ENCODE measurements around the gene SERTAD2.

SERTAD2 gene

GRCh38 chr2:64623242-64623850 is 30.4 kb downstream of the SERTAD2 start:
- H3K4me2 ChIP-seq (ENCODE audit: low read length) = no peak overlapping the region
- H3K4me1 ChIP-seq (ENCODE audit: low read length) = peaks cover 4% of the 10 kb centered on the region; the same call in 1 of the 2 replicates
- no peak overlapping the region for H3K4me3 ChIP-seq (ENCODE audit: low read length)
- no peak overlapping the region for H2AFZ ChIP-seq (ENCODE audit: low read depth, low read length)
- H3K27ac ChIP-seq (ENCODE audit: low read length) = no peak overlapping the region
- H3K9me3 ChIP-seq (ENCODE audit: insufficient read depth, low read length) = no peaks in the 10 kb centered on the region
- H4K20me1 ChIP-seq (ENCODE audit: insufficient read depth, low read length) = no peaks in the 10 kb centered on the region
- H3K36me3 ChIP-seq (replicated peaks; ENCODE audit: low read depth, low read length) = no peaks in the 10 kb centered on the region
- no peaks in the 10 kb centered on the region for H3K79me2 ChIP-seq (ENCODE audit: low read length)
- TF ChIP-seq, protein P1, sequence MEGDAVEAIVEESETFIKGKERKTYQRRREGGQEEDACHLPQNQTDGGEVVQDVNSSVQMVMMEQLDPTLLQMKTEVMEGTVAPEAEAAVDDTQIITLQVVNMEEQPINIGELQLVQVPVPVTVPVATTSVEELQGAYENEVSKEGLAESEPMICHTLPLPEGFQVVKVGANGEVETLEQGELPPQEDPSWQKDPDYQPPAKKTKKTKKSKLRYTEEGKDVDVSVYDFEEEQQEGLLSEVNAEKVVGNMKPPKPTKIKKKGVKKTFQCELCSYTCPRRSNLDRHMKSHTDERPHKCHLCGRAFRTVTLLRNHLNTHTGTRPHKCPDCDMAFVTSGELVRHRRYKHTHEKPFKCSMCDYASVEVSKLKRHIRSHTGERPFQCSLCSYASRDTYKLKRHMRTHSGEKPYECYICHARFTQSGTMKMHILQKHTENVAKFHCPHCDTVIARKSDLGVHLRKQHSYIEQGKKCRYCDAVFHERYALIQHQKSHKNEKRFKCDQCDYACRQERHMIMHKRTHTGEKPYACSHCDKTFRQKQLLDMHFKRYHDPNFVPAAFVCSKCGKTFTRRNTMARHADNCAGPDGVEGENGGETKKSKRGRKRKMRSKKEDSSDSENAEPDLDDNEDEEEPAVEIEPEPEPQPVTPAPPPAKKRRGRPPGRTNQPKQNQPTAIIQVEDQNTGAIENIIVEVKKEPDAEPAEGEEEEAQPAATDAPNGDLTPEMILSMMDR (IDR thresholded peaks at IDR 0.05; ENCODE audit: low read depth, low read length) = no peak
- no peak for TF ChIP-seq EZH2phosphoT487 (IDR thresholded peaks at IDR 0.05; ENCODE audit: low read depth)
- no peak overlapping the region for H3K9ac ChIP-seq (ENCODE audit: low read length)
- no peaks in the 10 kb centered on the region for H3K27me3 ChIP-seq (ENCODE audit: low read depth, low read length)

DNA sequence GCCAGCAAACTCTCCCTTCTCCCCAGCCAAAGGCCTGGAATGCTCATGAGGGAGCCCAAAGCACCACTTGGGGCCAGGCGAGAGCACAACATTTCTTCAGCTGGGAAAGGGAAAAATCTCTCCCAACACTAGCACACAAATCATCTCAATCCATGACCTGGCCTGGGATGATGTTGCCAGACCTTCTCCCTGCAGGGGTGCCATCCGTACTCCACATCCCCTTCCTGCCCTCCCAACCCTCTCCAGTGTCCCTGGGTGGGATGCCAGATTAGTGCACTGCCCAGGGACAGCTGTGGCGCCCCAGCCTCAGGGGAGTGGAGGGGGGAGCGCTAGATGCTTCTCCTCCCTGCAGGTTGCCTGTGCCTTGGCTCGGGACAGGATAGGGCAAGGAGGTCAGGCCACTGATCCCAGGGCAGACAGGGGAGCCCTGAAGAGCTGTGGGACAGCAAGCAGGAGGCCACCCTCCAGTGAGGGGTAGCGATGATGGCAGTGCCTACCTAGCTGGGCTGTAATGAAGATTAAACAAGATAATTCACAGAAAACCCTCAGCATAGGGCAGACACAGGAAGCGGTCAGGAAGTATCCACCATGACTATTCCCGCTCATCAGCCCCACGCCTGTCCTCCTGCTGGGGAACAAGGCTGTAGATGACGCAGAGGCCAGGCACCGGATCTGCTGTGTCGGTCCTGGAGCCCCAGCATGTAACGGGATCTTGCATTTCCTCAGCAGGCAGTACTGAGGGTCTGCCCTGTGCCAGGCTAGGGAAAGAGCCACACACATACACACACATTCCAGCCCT is 31.1 kb downstream of the SERTAD2 start:
- Histone ChIP-seq H2AFZ (ENCODE audit: low read depth, low read length) (no peak overlapping the region), H3K27me3 (ENCODE audit: low read depth, low read length) (no peaks in the 10 kb centered on the region), H3K9ac (ENCODE audit: low read length) (no peak overlapping the region), H3K4me1 (ENCODE audit: low read length) (peaks cover 4% of the 10 kb centered on the region; the same call in 1 of the 2 replicates), H3K4me3 (ENCODE audit: low read length) (no peak overlapping the region), H3K79me2 (ENCODE audit: low read length) (no peaks in the 10 kb centered on the region), H3K27ac (ENCODE audit: low read length) (no peak overlapping the region), H3K9me3 (ENCODE audit: insufficient read depth, low read length) (no peaks in the 10 kb centered on the region), H3K4me2 (ENCODE audit: low read length) (no peak overlapping the region), H3K36me3 (replicated peaks; ENCODE audit: low read depth, low read length) (no peaks in the 10 kb centered on the region), H4K20me1 (ENCODE audit: insufficient read depth, low read length) (no peaks in the 10 kb centered on the region)
- TF ChIP-seq, protein P1 (IDR thresholded peaks at IDR 0.05; ENCODE audit: low read depth, low read length) = no peak
- no peak for TF ChIP-seq EZH2phosphoT487 (IDR thresholded peaks at IDR 0.05; ENCODE audit: low read depth)

- Histone ChIP-seq H2AFZ (ENCODE audit: low read depth, low read length) (no peak overlapping the region), H3K27me3 (ENCODE audit: low read depth, low read length) (no peaks in the 10 kb centered on the region), H3K27ac (ENCODE audit: low read length) (no peak overlapping the region), H4K20me1 (ENCODE audit: insufficient read depth, low read length) (no peaks in the 10 kb centered on the region), H3K4me2 (ENCODE audit: low read length) (no peak overlapping the region), H3K79me2 (ENCODE audit: low read length) (no peaks in the 10 kb centered on the region), H3K4me1 (ENCODE audit: low read length) (no peaks in the 10 kb centered on the region), H3K9me3 (ENCODE audit: insufficient read depth, low read length) (no peaks in the 10 kb centered on the region), H3K36me3 (replicated peaks; ENCODE audit: low read depth, low read length) (no peaks in the 10 kb centered on the region), H3K9ac (ENCODE audit: low read length) (no peak overlapping the region), H3K4me3 (ENCODE audit: low read length) (no peak overlapping the region)
- TF ChIP-seq, protein P1 (IDR thresholded peaks at IDR 0.05; ENCODE audit: low read depth, low read length) = no peak
- TF ChIP-seq EZH2phosphoT487 (IDR thresholded peaks at IDR 0.05; ENCODE audit: low read depth) = no peak
These were observed 33.1 kb downstream of the SERTAD2 start for GRCh38 chr2:64620661-64621060.

GRCh38 chr2:64617631-64618151 is 36.0 kb downstream of the SERTAD2 start:
- H3K27me3 ChIP-seq (ENCODE audit: low read depth, low read length) = peaks cover 9% of the 10 kb centered on the region; the same call in 1 of the 2 replicates

More at GRCh38 chr2:64617631-64618151, 36.0 kb downstream of the SERTAD2 start:
- H3K27ac ChIP-seq (ENCODE audit: low read length) = no peak overlapping the region
- H4K20me1 ChIP-seq (ENCODE audit: insufficient read depth, low read length) = no peaks in the 10 kb centered on the region
- no peaks in the 10 kb centered on the region for H3K79me2 ChIP-seq (ENCODE audit: low read length)
- H3K4me3 ChIP-seq (ENCODE audit: low read length) = no peak overlapping the region
- H3K36me3 ChIP-seq (replicated peaks; ENCODE audit: low read depth, low read length) = no peaks in the 10 kb centered on the region
- no peak overlapping the region for H3K9ac ChIP-seq (ENCODE audit: low read length)
- TF ChIP-seq, protein P1 (IDR thresholded peaks at IDR 0.05; ENCODE audit: low read depth, low read length) = no peak
- TF ChIP-seq EZH2phosphoT487 (IDR thresholded peaks at IDR 0.05; ENCODE audit: low read depth) = no peak
- H3K9me3 ChIP-seq (ENCODE audit: insufficient read depth, low read length) = no peaks in the 10 kb centered on the region
- no peak overlapping the region for H3K4me2 ChIP-seq (ENCODE audit: low read length)
- H2AFZ ChIP-seq (ENCODE audit: low read depth, low read length) = no peak overlapping the region
- H3K4me1 ChIP-seq (ENCODE audit: low read length) = peaks cover 9% of the 10 kb centered on the region

Measured in OCI-LY3 (cell line).